Measurements from ENCODE around the gene ZNF777. TPM values are rescaled to one million over a fixed set of nuclear protein-coding genes. Genes with fewer than 3 reads are reported as not detected.

ZNF777 gene
- total RNA-seq (2014; rRNA removed; shearing (Covaris generic)) (5.2 and 7.9 TPM in 2 replicates), polyA plus RNA-seq (2016; fragmentation: Nextera tagmentation; extraction: Ambion mirVana) (2.8 and 3.2 TPM in 2 replicates)
- long read RNA-seq = 0 reads

- H3K27me3 ChIP-seq (ENCODE audit: insufficient read depth) = peaks cover 65% of the 10 kb centered on the region
- peak; percentile 88 for DNase-seq (ENCODE audit: low spot score)
- 0 out of 2 replicates have a peak, but pooled peaks cover 3% of the 10 kb centered on the region for H3K4me1 ChIP-seq (ENCODE audit: insufficient read depth)
- no peaks in the 10 kb centered on the region for H3F3A ChIP-seq (replicated peaks; ENCODE audit: low read depth)
- peak within 1 kb of the TSS; percentile 65 for H3K4me3 ChIP-seq
- no peaks in the 10 kb centered on the region for H3K9me2 ChIP-seq (ENCODE audit: insufficient read depth)
- Mint-ChIP-seq H3K9me3 (no peaks in the 10 kb centered on the region), H3K27me3 (ENCODE audit: insufficient read depth, low read depth, poor library complexity) (peaks cover 27% of the 10 kb centered on the region), H3K4me3 (peak within 1 kb of the TSS; percentile 79), H3K36me3 (ENCODE audit: low read depth) (peaks cover under 1% of the 10 kb centered on the region; the same call in 2 of the 3 replicates), H3K27ac (no peak within 1 kb of the TSS), H3K4me1 (peaks cover 16% of the 10 kb centered on the region)
- peak; percentile 92 for ATAC-seq
- no peaks in the 10 kb centered on the region for H3K36me3 ChIP-seq (ENCODE audit: insufficient read depth)
- H2AFZ ChIP-seq = peak within 1 kb of the TSS; percentile 99
- peak within 1 kb of the TSS; percentile 88 for H3K4me2 ChIP-seq
- H3K79me2 ChIP-seq (replicated peaks; ENCODE audit: insufficient read depth) = 0 out of 2 replicates have a peak, but pooled peaks cover 4% of the 10 kb centered on the region
- H4K20me1 ChIP-seq (replicated peaks; ENCODE audit: insufficient read depth) = peaks cover 13% of the 10 kb centered on the region
- no peak for TF ChIP-seq ZNF331 (CRISPR knock-in tag; IDR thresholded peaks at IDR 0.05; ENCODE audit: low read depth)
- TF ChIP-seq CTCF (conservative IDR thresholded peaks at IDR 0.05; ENCODE audit: low read depth in 2 of 2) = peak; percentile 25 to 57
- peak; percentile 56 for TF ChIP-seq POLR2AphosphoS5 (IDR thresholded peaks at IDR 0.05; ENCODE audit: low read depth)
- TF ChIP-seq EZH2 (IDR thresholded peaks at IDR 0.05; ENCODE audit: low read depth, unreplicated experiment) = peak; percentile 66
- no peak for TF ChIP-seq JUNB (IDR thresholded peaks at IDR 0.05; ENCODE audit: unreplicated experiment)
- TF ChIP-seq ETS1 (IDR thresholded peaks at IDR 0.05) = no peak
- H3K27ac ChIP-seq (ENCODE audit: low read depth) = no peak within 1 kb of the TSS
Measured at GRCh38 chr7:149460493-149461277, at the start of gene ZNF777. Gene ZNF777 (minus strand): TSS chr7:149461062. CDS start chr7:149456022, 5,040 bp downstream.

DNA sequence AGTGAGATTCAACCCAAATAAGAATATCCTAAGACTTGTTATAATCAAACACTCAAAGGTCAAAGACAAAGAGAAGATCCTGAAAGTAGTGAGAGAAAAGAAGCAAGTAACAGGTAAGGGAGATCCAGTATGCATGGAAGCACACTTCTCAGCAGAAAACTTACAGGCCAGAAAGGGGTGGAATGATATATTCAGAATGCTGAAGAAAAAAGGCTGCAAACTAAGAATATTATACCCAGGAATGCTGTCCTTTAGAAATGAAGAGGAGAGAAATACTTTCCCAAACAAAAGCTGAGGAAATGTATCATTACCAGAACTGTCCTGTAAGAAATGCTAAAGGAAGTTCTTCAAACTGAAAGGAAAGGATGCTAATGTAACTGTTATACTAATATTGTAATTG is 49.4 kb upstream of the ZNF777 start:
- peaks cover 4% of the 10 kb centered on the region; the same call in 2 of the 3 replicates for H3K36me3 Mint-ChIP-seq (ENCODE audit: low read depth)
- peaks cover 2% of the 10 kb centered on the region for H3K27me3 Mint-ChIP-seq (ENCODE audit: insufficient read depth, low read depth, poor library complexity)
- no peak overlapping the region for H3K27ac Mint-ChIP-seq
- H4K20me1 ChIP-seq (replicated peaks; ENCODE audit: insufficient read depth) = no peaks in the 10 kb centered on the region
- no peaks in the 10 kb centered on the region for H3K4me1 ChIP-seq (ENCODE audit: insufficient read depth)
- H2AFZ ChIP-seq = no peak overlapping the region
- no peaks in the 10 kb centered on the region for H3K4me1 Mint-ChIP-seq
- H3K27me3 ChIP-seq (ENCODE audit: insufficient read depth) = no peaks in the 10 kb centered on the region
- H3K4me3 Mint-ChIP-seq = no peak overlapping the region
- DNase-seq (ENCODE audit: low spot score) (no peak), ATAC-seq (no peak)
- H3K9me3 Mint-ChIP-seq = peaks cover 73% of the 10 kb centered on the region
- no peaks in the 10 kb centered on the region for H3K79me2 ChIP-seq (replicated peaks; ENCODE audit: insufficient read depth)
- no peak overlapping the region for H3K4me2 ChIP-seq
- no peaks in the 10 kb centered on the region for H3K36me3 ChIP-seq (ENCODE audit: insufficient read depth)
- H3K9me2 ChIP-seq (ENCODE audit: insufficient read depth) = 0 out of 2 replicates have a peak, but pooled peaks cover 3% of the 10 kb centered on the region
- H3F3A ChIP-seq (replicated peaks; ENCODE audit: low read depth) = no peaks in the 10 kb centered on the region
- no peak overlapping the region for H3K27ac ChIP-seq (ENCODE audit: low read depth)
- no peak overlapping the region for H3K4me3 ChIP-seq
- TF ChIP-seq JUNB (IDR thresholded peaks at IDR 0.05; ENCODE audit: unreplicated experiment) (no peak), ETS1 (IDR thresholded peaks at IDR 0.05) (no peak), ZNF462 (CRISPR knock-in tag; IDR thresholded peaks at IDR 0.05) (no peak), ZNF114 (CRISPR knock-in tag; IDR thresholded peaks at IDR 0.05) (no peak), EZH2phosphoT487 (IDR thresholded peaks at IDR 0.05; ENCODE audit: unreplicated experiment) (no peak)

Data from GM23338 (cell line).